ENCODE measurements around the gene HELQ. TPM values are rescaled to one million over a fixed set of nuclear protein-coding genes. Genes with fewer than 3 reads are reported as not detected.

HELQ gene
- total RNA-seq, 4 donors from 2014 or later: 8.1 to 16.4 (median 11.9) TPM

GRCh38 chr4:83369831-83370639, 85.6 kb downstream of the HELQ start:
- H3K27me3 ChIP-seq: no peaks in the 10 kb centered on the region
- H3K4me3 ChIP-seq: no peak overlapping the region
- TF ChIP-seq, protein P1, sequence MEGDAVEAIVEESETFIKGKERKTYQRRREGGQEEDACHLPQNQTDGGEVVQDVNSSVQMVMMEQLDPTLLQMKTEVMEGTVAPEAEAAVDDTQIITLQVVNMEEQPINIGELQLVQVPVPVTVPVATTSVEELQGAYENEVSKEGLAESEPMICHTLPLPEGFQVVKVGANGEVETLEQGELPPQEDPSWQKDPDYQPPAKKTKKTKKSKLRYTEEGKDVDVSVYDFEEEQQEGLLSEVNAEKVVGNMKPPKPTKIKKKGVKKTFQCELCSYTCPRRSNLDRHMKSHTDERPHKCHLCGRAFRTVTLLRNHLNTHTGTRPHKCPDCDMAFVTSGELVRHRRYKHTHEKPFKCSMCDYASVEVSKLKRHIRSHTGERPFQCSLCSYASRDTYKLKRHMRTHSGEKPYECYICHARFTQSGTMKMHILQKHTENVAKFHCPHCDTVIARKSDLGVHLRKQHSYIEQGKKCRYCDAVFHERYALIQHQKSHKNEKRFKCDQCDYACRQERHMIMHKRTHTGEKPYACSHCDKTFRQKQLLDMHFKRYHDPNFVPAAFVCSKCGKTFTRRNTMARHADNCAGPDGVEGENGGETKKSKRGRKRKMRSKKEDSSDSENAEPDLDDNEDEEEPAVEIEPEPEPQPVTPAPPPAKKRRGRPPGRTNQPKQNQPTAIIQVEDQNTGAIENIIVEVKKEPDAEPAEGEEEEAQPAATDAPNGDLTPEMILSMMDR (IDR thresholded peaks at IDR 0.05): no peak
- no peak for TF ChIP-seq EP300 (IDR thresholded peaks at IDR 0.05)
- no peak for TF ChIP-seq POLR2AphosphoS5 (IDR thresholded peaks at IDR 0.05)
- TF ChIP-seq POLR2A (IDR thresholded peaks at IDR 0.05): no peak
- no peak for DNase-seq (ENCODE audit: low spot score in 2 of 2)
- no peaks in the 10 kb centered on the region for H3K4me1 ChIP-seq
- WGBS: 91% methylated on average over 3 of the region's 4 CpGs
- H3K36me3 ChIP-seq: no peaks in the 10 kb centered on the region
- H3K27ac ChIP-seq: no peak overlapping the region
- no peaks in the 10 kb centered on the region for H3K9me3 ChIP-seq

DNA sequence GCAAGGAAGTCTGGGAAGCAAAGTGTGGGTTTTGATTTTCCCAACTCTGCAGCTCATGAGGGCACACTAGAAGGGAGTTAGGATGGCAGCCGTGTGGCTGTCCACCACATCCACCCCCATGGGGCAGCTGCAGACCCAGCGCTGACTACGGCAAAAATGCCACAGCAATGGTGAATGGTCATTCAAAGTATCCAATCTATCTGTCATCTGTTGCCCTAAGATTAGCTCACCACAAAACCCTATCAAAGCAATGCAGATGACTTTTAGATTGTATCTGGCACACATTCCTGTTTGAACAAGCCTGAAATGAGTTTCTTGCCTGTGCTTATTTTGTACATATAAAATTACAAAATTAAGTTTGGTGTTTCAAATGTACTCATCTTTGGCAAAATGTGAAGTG, 91.3 kb downstream of the HELQ start:
- Histone ChIP-seq H3K27me3 (no peaks in the 10 kb centered on the region), H3K36me3 (no peaks in the 10 kb centered on the region), H3K27ac (no peak overlapping the region), H3K4me1 (peaks cover 4% of the 10 kb centered on the region), H3K9me3 (no peaks in the 10 kb centered on the region), H3K4me3 (no peak overlapping the region)
- WGBS: 55% methylated on average over 3 of the region's 3 CpGs
- no peak for DNase-seq (ENCODE audit: low spot score in 2 of 2)
- no peak for TF ChIP-seq POLR2A (IDR thresholded peaks at IDR 0.05)
- TF ChIP-seq POLR2AphosphoS5 (IDR thresholded peaks at IDR 0.05): no peak
- TF ChIP-seq, protein P1 (IDR thresholded peaks at IDR 0.05): no peak
- no peak for TF ChIP-seq EP300 (IDR thresholded peaks at IDR 0.05)

DNA sequence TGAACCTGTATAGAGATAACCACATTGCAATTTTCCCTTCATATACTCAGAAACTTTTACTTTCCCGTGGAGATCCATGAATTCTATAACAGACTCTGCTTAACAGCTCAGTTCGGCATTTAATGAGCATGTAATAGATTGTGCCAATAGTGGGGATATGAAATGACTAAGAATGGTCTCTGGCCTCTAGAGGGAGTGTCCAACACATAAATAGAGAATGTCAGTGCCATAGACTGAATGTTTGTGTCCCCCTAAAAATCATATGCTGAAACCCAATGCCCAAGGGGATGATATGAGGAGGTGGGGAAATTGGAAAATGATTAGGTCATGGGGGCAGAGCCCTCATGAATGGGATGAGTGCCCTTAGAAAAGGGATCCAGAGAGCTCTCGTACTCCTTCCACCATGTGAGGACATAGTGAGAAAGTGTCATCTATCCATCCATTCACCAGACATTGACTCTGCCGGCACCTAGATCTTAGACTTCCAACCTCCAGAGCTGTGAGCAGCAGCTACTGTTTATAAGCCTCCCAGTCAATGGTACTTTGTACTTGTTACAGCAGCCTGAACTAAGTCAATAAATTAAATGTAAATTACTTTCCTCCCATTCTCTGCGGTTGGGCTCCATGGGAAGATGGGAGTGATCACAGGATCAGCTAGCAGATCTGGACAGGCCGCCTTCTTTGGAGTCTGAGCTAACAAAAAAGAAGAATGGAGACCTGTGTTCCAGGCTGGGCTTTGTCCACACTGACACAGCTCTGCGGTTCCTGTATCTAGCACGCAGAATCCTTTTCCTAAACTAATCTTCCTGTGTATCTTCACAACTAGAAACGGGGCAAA, 92.9 kb downstream of the HELQ start:
- TF ChIP-seq, protein P1 (IDR thresholded peaks at IDR 0.05): no peak
- TF ChIP-seq EP300 (IDR thresholded peaks at IDR 0.05): no peak
- no peak for TF ChIP-seq POLR2A (IDR thresholded peaks at IDR 0.05)
- no peak for TF ChIP-seq POLR2AphosphoS5 (IDR thresholded peaks at IDR 0.05)
- DNase-seq (ENCODE audit: low spot score in 2 of 2): no peak
- no peaks in the 10 kb centered on the region for H3K36me3 ChIP-seq
- H3K4me1 ChIP-seq: peaks cover 4% of the 10 kb centered on the region
- no peak overlapping the region for H3K4me3 ChIP-seq
- H3K9me3 ChIP-seq: no peaks in the 10 kb centered on the region
- H3K27me3 ChIP-seq: no peaks in the 10 kb centered on the region
- 68% methylated on average over 9 of the region's 9 CpGs for WGBS
- no peak overlapping the region for H3K27ac ChIP-seq

GRCh38 chr4:83361416-83362103, 94.1 kb downstream of the HELQ start:
- Histone ChIP-seq H3K4me3 (no peak overlapping the region), H3K27me3 (no peaks in the 10 kb centered on the region), H3K36me3 (no peaks in the 10 kb centered on the region), H3K9me3 (no peaks in the 10 kb centered on the region), H3K27ac (no peak overlapping the region), H3K4me1 (peaks cover 4% of the 10 kb centered on the region)
- DNase-seq (ENCODE audit: low spot score in 2 of 2): no peak
- TF ChIP-seq POLR2AphosphoS5 (IDR thresholded peaks at IDR 0.05) (no peak), EP300 (IDR thresholded peaks at IDR 0.05) (no peak), POLR2A (IDR thresholded peaks at IDR 0.05) (no peak)
- TF ChIP-seq, protein P1 (IDR thresholded peaks at IDR 0.05): no peak
- WGBS: 94% methylated on average over 7 of the region's 7 CpGs
